Trophoblast cell (in vitro differentiated cells and primary cell): ENCODE measurements around the gene IKZF2.

Experiments used
- DNase-seq, 2 donors: peaks; one replicate each; pipeline ENCODE4 v3.0.0-alpha.2; 2016
- H2AFZ ChIP-seq: 2 replicates; pipeline ENCODE4 v1.6.1; 2013; ENCODE audit warnings: low read length, moderate library complexity, mild to moderate bottlenecking; ENCODE audit not compliant: insufficient read depth, poor library complexity
- H2AK5ac ChIP-seq: 2 replicates; pipeline ENCODE4 v1.6.1; 2013; ENCODE audit warnings: mild to moderate bottlenecking, low read length
- H2BK120ac ChIP-seq: 2 replicates; pipeline ENCODE4 v1.6.1; 2013; ENCODE audit warnings: low read length, mild to moderate bottlenecking, moderate library complexity; ENCODE audit not compliant: insufficient read depth, poor library complexity
- H2BK12ac ChIP-seq: 2 replicates; pipeline ENCODE4 v1.6.1; 2013; ENCODE audit warnings: mild to moderate bottlenecking, low read length, moderate library complexity
- H2BK5ac ChIP-seq: 2 replicates; pipeline ENCODE4 v1.6.1; 2013; ENCODE audit warnings: low read length, low read depth, moderate library complexity, mild to moderate bottlenecking; ENCODE audit not compliant: poor library complexity
- H3K14ac ChIP-seq: 2 replicates; pipeline ENCODE4 v1.6.1; 2013; ENCODE audit warnings: mild to moderate bottlenecking, low read length
- H3K18ac ChIP-seq: 2 replicates; pipeline ENCODE4 v1.6.1; 2013; ENCODE audit warnings: mild to moderate bottlenecking, low read length
- H3K23ac ChIP-seq: 2 replicates; pipeline ENCODE4 v1.6.1; 2013; ENCODE audit warnings: low read length
- H3K27ac ChIP-seq: 2 replicates; pipeline ENCODE4 v1.5.1; 2013; ENCODE audit warnings: low read depth, mild to moderate bottlenecking, inconsistent platforms, low read length, moderate library complexity
- H3K27me3 ChIP-seq: 2 replicates; pipeline ENCODE4 v1.6.1; 2013; ENCODE audit warnings: inconsistent platforms, mild to moderate bottlenecking, low read length, moderate library complexity; ENCODE audit not compliant: insufficient read depth
- H3K36me3 ChIP-seq, 2 experiments: 1 replicate in 1 of 2; 2 replicates in 1 of 2; pipeline ENCODE4 v1.6.1; 2013; ENCODE audit warnings: low read length in 2 of 2, mild to moderate bottlenecking in 2 of 2, moderate library complexity in 1 of 2; ENCODE audit not compliant: insufficient read depth in 2 of 2, control insufficient read depth in 1 of 2
- H3K4ac ChIP-seq: 2 replicates; pipeline ENCODE4 v1.6.1; 2013; ENCODE audit warnings: low read depth, mild to moderate bottlenecking, low read length, moderate library complexity
- H3K4me1 ChIP-seq, 2 experiments: 1 replicate in 1 of 2; 2 replicates in 1 of 2; pipeline ENCODE4 v1.6.1; 2013; ENCODE audit warnings: low read length in 2 of 2, mild to moderate bottlenecking in 2 of 2, moderate library complexity in 1 of 2; ENCODE audit not compliant: insufficient read depth in 2 of 2, control insufficient read depth in 1 of 2
- H3K4me2 ChIP-seq: 2 replicates; pipeline ENCODE4 v1.6.1; 2013; ENCODE audit warnings: inconsistent platforms, mild to moderate bottlenecking, low read length, moderate library complexity
- H3K4me3 ChIP-seq: 2 replicates; pipeline ENCODE4 v1.5.1; 2013; ENCODE audit warnings: mild to moderate bottlenecking, low read depth, low read length, inconsistent platforms
- H3K79me1 ChIP-seq: one replicate; pipeline ENCODE4 v1.6.1; 2013; ENCODE audit warnings: low read length
- H3K79me2 ChIP-seq: 2 replicates; pipeline ENCODE4 v1.6.1; 2013; ENCODE audit warnings: low read length, mild to moderate bottlenecking; ENCODE audit not compliant: control insufficient read depth, insufficient read depth, poor library complexity
- H3K9ac ChIP-seq: 2 replicates; pipeline ENCODE4 v1.6.1; 2013; ENCODE audit warnings: mild to moderate bottlenecking, low read length
- H3K9me3 ChIP-seq: 2 replicates; pipeline ENCODE4 v1.6.1; 2013; ENCODE audit warnings: low read depth, mild to moderate bottlenecking, control low read depth, inconsistent platforms, low read length; ENCODE audit not compliant: insufficient read depth
- H4K12ac ChIP-seq: 2 replicates; pipeline ENCODE4 v1.6.1; 2013; ENCODE audit warnings: low read depth, mild to moderate bottlenecking, low read length, moderate library complexity
- H4K8ac ChIP-seq: 2 replicates; pipeline ENCODE4 v1.6.1; 2013; ENCODE audit warnings: low read depth, mild to moderate bottlenecking, low read length, moderate library complexity
- H4K91ac ChIP-seq: one replicate; pipeline ENCODE4 v1.6.1; 2013; ENCODE audit warnings: low read depth, mild to moderate bottlenecking, low read length, moderate library complexity
- WGBS: extraction: QIAGEN DNeasy Blood & Tissue Kit; methylation state at CpG from one replicate; pipeline ENCODE4 v1.1.7; 2013; ENCODE audit warnings: missing lambda C conversion rate; ENCODE audit not compliant: insufficient read length, insufficient coverage; ENCODE audit errors: extremely low coverage; 5-methylcytosine and 5-hydroxymethylcytosine counted together

The IKZF2 gene

DNA sequence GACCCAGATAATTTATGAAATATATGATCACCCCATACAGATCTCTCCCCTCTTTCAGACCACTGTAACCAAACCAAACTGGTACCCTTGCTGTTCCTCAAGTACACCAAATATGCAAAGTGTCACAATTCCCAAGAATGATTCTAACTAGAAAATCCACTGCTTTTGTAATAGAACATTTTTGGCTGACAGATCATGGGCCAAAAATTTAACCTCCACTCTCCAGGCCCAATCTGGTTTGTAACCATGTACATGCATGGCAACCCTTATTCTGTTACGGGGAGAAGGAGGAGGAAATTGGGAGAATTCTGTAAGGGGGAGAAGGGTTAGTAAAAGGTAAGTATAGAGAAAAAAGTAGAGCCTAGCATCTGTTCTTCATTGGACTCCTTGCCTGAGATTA lies 62.0 kb downstream of the IKZF2 start:
- no peak overlapping the region for H3K4me3 ChIP-seq
- no peak overlapping the region for H2AK5ac ChIP-seq
- peak; percentile 43 to 83 for DNase-seq
- no peak overlapping the region for H4K12ac ChIP-seq
- no peaks in the 10 kb centered on the region for H3K27me3 ChIP-seq
- WGBS, result no CpG with 5 or more reads among the region's 1 CpG
- H3K14ac ChIP-seq, result no peak overlapping the region
- H3K4me2 ChIP-seq, result no peak overlapping the region
- no peak overlapping the region for H3K23ac ChIP-seq
- no peak overlapping the region for H2BK120ac ChIP-seq
- H3K9ac ChIP-seq, result no peak overlapping the region
- H2AFZ ChIP-seq, result no peak overlapping the region
- H4K91ac ChIP-seq, result no peak overlapping the region
- no peak overlapping the region for H4K8ac ChIP-seq
- H2BK12ac ChIP-seq, result no peak overlapping the region
- no peaks in the 10 kb centered on the region for H3K79me2 ChIP-seq
- H3K27ac ChIP-seq, result no peak overlapping the region
- H3K9me3 ChIP-seq, result no peaks in the 10 kb centered on the region
- H3K4ac ChIP-seq, result no peak overlapping the region
- H3K36me3 ChIP-seq, result no peaks in the 10 kb centered on the region
- H3K4me1 ChIP-seq, result peaks cover 8 to 10% of the 10 kb centered on the region in 2 experiments
- no peak overlapping the region for H3K18ac ChIP-seq
- H3K79me1 ChIP-seq, result peaks cover 2% of the 10 kb centered on the region
- no peak overlapping the region for H2BK5ac ChIP-seq

DNA sequence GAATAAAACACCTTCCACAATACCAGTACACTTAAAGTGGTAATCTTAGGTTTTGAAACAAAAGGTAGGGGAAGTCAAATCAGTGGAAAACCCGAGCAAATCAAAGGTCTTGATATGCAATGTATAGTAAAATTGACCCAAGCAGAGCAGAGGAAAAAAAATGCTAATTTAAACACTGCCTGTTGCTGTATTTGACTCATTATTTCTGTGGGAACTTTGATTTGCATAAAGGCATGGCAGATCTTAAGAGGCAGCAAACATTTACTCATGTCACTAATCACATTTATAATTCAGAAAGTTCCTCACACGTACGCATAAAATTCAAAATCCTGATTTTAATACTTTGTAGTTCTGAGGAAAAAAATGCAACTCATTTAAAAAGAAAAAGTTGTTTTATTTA lies 64.4 kb downstream of the IKZF2 start:
- no peak overlapping the region for H4K91ac ChIP-seq
- no peak overlapping the region for H3K27ac ChIP-seq
- peaks cover 2% of the 10 kb centered on the region for H3K79me1 ChIP-seq
- no peaks in the 10 kb centered on the region for H3K27me3 ChIP-seq
- no peak overlapping the region for H3K23ac ChIP-seq
- no peak overlapping the region for H2BK5ac ChIP-seq
- H2BK12ac ChIP-seq, result no peak overlapping the region
- H4K8ac ChIP-seq, result no peak overlapping the region
- H3K4me3 ChIP-seq, result no peak overlapping the region
- no peak overlapping the region for H3K9ac ChIP-seq
- no peak overlapping the region for H2BK120ac ChIP-seq
- no peak overlapping the region for H2AFZ ChIP-seq
- no peak overlapping the region for H3K4me2 ChIP-seq
- no peaks in the 10 kb centered on the region for H3K36me3 ChIP-seq
- no peak overlapping the region for H3K4ac ChIP-seq
- H3K9me3 ChIP-seq, result no peaks in the 10 kb centered on the region
- WGBS, result no CpG with 5 or more reads among the region's 3 CpGs
- no peak overlapping the region for H3K18ac ChIP-seq
- no peaks in the 10 kb centered on the region for H3K79me2 ChIP-seq
- H4K12ac ChIP-seq, result no peak overlapping the region
- no peak for DNase-seq
- no peak overlapping the region for H2AK5ac ChIP-seq
- no peak overlapping the region for H3K14ac ChIP-seq
- peaks cover 8 to 10% of the 10 kb centered on the region in 2 experiments for H3K4me1 ChIP-seq

- no peaks in the 10 kb centered on the region for H3K36me3 ChIP-seq
- WGBS, result no CpG with 5 or more reads among the region's 2 CpGs
- no peaks in the 10 kb centered on the region for H3K79me2 ChIP-seq
Observed at GRCh38 chr2:213086571-213086970, 64.8 kb downstream of the IKZF2 start.

GRCh38 chr2:213086050-213086449 lies 65.4 kb downstream of the IKZF2 start:
- no peaks in the 10 kb centered on the region for H3K79me2 ChIP-seq
- H3K18ac ChIP-seq, result no peak overlapping the region
- H3K9me3 ChIP-seq, result no peaks in the 10 kb centered on the region
- H4K91ac ChIP-seq, result no peak overlapping the region
- H4K8ac ChIP-seq, result no peak overlapping the region
- no peak overlapping the region for H2BK120ac ChIP-seq
- H2AFZ ChIP-seq, result no peak overlapping the region
- no peak overlapping the region for H2BK5ac ChIP-seq
- H4K12ac ChIP-seq, result no peak overlapping the region
- peaks cover 8 to 10% of the 10 kb centered on the region in 2 experiments for H3K4me1 ChIP-seq
- no peak overlapping the region for H3K9ac ChIP-seq
- no peak for DNase-seq
- no peak overlapping the region for H2BK12ac ChIP-seq
- no peak overlapping the region for H3K23ac ChIP-seq
- peak overlapping the region; percentile 43 for H3K27ac ChIP-seq
- H3K79me1 ChIP-seq, result peaks cover 2% of the 10 kb centered on the region
- H3K4me2 ChIP-seq, result no peak overlapping the region
- no peaks in the 10 kb centered on the region for H3K36me3 ChIP-seq
- no peak overlapping the region for H3K4me3 ChIP-seq
- no peak overlapping the region for H2AK5ac ChIP-seq
- H3K14ac ChIP-seq, result no peak overlapping the region
- no peak overlapping the region for H3K4ac ChIP-seq
- H3K27me3 ChIP-seq, result no peaks in the 10 kb centered on the region

More at GRCh38 chr2:213086571-213086970, 64.8 kb downstream of the IKZF2 start:
- no peak overlapping the region for H2AK5ac ChIP-seq
- H4K12ac ChIP-seq, result no peak overlapping the region
- H3K79me1 ChIP-seq, result peaks cover 2% of the 10 kb centered on the region
- H3K9ac ChIP-seq, result no peak overlapping the region
- H3K18ac ChIP-seq, result no peak overlapping the region
- H3K9me3 ChIP-seq, result no peaks in the 10 kb centered on the region
- peak overlapping the region; percentile 12 for H3K4me2 ChIP-seq
- no peaks in the 10 kb centered on the region for H3K27me3 ChIP-seq
- H3K23ac ChIP-seq, result no peak overlapping the region
- no peak overlapping the region for H2BK5ac ChIP-seq
- H3K4ac ChIP-seq, result no peak overlapping the region
- no peak overlapping the region for H4K91ac ChIP-seq
- no peak overlapping the region for H3K14ac ChIP-seq
- H3K27ac ChIP-seq, result peak overlapping the region; percentile 43
- peak overlapping the region; percentile 40 for H2BK12ac ChIP-seq
- H3K4me1 ChIP-seq, result peaks cover 8 to 10% of the 10 kb centered on the region in 2 experiments
- no peak overlapping the region for H2BK120ac ChIP-seq
- DNase-seq, result peak in 1 of 2 donors; percentile 34
- H3K4me3 ChIP-seq, result no peak overlapping the region
- H2AFZ ChIP-seq, result no peak overlapping the region
- H4K8ac ChIP-seq, result peak overlapping the region; percentile 28
